Neuronal stem cell (in vitro differentiated cells): Measurements from ENCODE around the gene AGAP1.

Source experiments
- DNase-seq: peaks from one replicate; pipeline ENCODE4 v3.0.0-alpha.2; 2013; ENCODE audit warnings: low spot score
- H2AFZ ChIP-seq: one replicate; pipeline ENCODE4 v1.6.1; 2013; ENCODE audit warnings: mild to moderate bottlenecking, low read length, inconsistent platforms
- H2AK5ac ChIP-seq: 2 replicates; pipeline ENCODE4 v1.6.1; 2013; ENCODE audit warnings: low read depth, mild to moderate bottlenecking, inconsistent platforms, low read length, moderate library complexity, mixed read lengths
- H2BK120ac ChIP-seq: 2 replicates; pipeline ENCODE4 v1.6.1; 2013; ENCODE audit warnings: low read depth, mild to moderate bottlenecking, inconsistent platforms, low read length, moderate library complexity, mixed read lengths
- H2BK12ac ChIP-seq: one replicate; pipeline ENCODE4 v1.6.1; 2013; ENCODE audit warnings: low read length, inconsistent platforms
- H2BK15ac ChIP-seq: 2 replicates; pipeline ENCODE4 v1.6.1; 2013; ENCODE audit warnings: mild to moderate bottlenecking, low read length, inconsistent platforms, mixed read lengths
- H2BK5ac ChIP-seq: one replicate; pipeline ENCODE4 v1.6.1; 2013; ENCODE audit warnings: inconsistent platforms, mild to moderate bottlenecking, low read length, moderate library complexity
- H3K14ac ChIP-seq: one replicate; pipeline ENCODE4 v1.6.1; 2013; ENCODE audit warnings: low read length, inconsistent platforms
- H3K18ac ChIP-seq: 2 replicates; pipeline ENCODE4 v1.6.1; 2013; ENCODE audit warnings: low read length, inconsistent platforms
- H3K23ac ChIP-seq: 2 replicates; pipeline ENCODE4 v1.6.1; 2013; ENCODE audit warnings: low read depth, mild to moderate bottlenecking, mixed read lengths, low read length, inconsistent platforms; ENCODE audit not compliant: poor library complexity
- H3K27ac ChIP-seq: replicated peaks from 3 replicates; pipeline ENCODE4 v1.5.1; 2013; ENCODE audit warnings: low read length, inconsistent platforms
- H3K27me3 ChIP-seq, 3 experiments: 2 replicates each; pipeline ENCODE4 v1.6.1; 2013; ENCODE audit warnings: low read length in 3 of 3, mild to moderate bottlenecking in 2 of 3, inconsistent platforms in 1 of 3, low read depth in 1 of 3, mixed read lengths in 1 of 3, moderate library complexity in 1 of 3; ENCODE audit not compliant: control insufficient read depth in 3 of 3, insufficient read depth in 3 of 3
- H3K36me3 ChIP-seq, 2 donors: replicated peaks in 1 of 2; 2 replicates each; pipeline ENCODE4 v1.6.1; 2013; ENCODE audit warnings: low read length in 2 of 2; ENCODE audit not compliant: control insufficient read depth in 2 of 2, insufficient read depth in 2 of 2
- H3K4ac ChIP-seq: 2 replicates; pipeline ENCODE4 v1.6.1; 2013; ENCODE audit warnings: inconsistent platforms, mild to moderate bottlenecking, low read length, moderate library complexity
- H3K4me1 ChIP-seq, 2 donors: 1 replicate in 1 of 2; 2 replicates in 1 of 2; pipeline ENCODE4 v1.6.1; 2013; ENCODE audit warnings: low read length in 2 of 2, low read depth in 1 of 2; ENCODE audit not compliant: control insufficient read depth in 2 of 2, insufficient read depth in 1 of 2
- H3K4me2 ChIP-seq: one replicate; pipeline ENCODE4 v1.6.1; 2013; ENCODE audit warnings: mild to moderate bottlenecking, low read length, inconsistent platforms; ENCODE audit not compliant: insufficient read depth, poor library complexity, severe bottlenecking
- H3K4me3 ChIP-seq, 2 donors: 2 replicates each; pipeline ENCODE4 v1.5.1; 2013; ENCODE audit warnings: low read length in 2 of 2, mild to moderate bottlenecking in 2 of 2, inconsistent platforms in 1 of 2, moderate library complexity in 1 of 2
- H3K79me1 ChIP-seq: one replicate; pipeline ENCODE4 v1.6.1; 2013; ENCODE audit warnings: low read depth, mild to moderate bottlenecking, inconsistent platforms, low read length, moderate library complexity
- H3K9ac ChIP-seq: one replicate; pipeline ENCODE4 v1.6.1; 2013; ENCODE audit warnings: mild to moderate bottlenecking, low read depth, low read length, inconsistent platforms; ENCODE audit not compliant: poor library complexity
- H3K9me3 ChIP-seq, 2 donors: replicated peaks in 1 of 2; 2 replicates each; pipeline versions ENCODE3 to v1.6.1; 2013; ENCODE audit warnings: low read length in 2 of 2, mild to moderate bottlenecking in 2 of 2, inconsistent platforms in 1 of 2, low read depth in 1 of 2, mixed read lengths in 1 of 2, moderate library complexity in 1 of 2; ENCODE audit not compliant: control insufficient read depth in 2 of 2, insufficient read depth in 1 of 2
- H4K8ac ChIP-seq: one replicate; pipeline ENCODE4 v1.6.1; 2013; ENCODE audit warnings: low read depth, mild to moderate bottlenecking, inconsistent platforms, low read length, moderate library complexity
- H4K91ac ChIP-seq: one replicate; pipeline ENCODE4 v1.6.1; 2013; ENCODE audit warnings: low read length, low read depth, mild to moderate bottlenecking, inconsistent platforms; ENCODE audit not compliant: poor library complexity
- WGBS, 2 donors: extraction: QIAGEN DNeasy Blood & Tissue Kit; methylation state at CpG; one replicate each; pipeline ENCODE4 v1.1.7; 2013; ENCODE audit warnings: missing lambda C conversion rate in 2 of 2, mixed read lengths in 1 of 2; ENCODE audit not compliant: insufficient read length in 2 of 2, insufficient replicate concordance in 1 of 2; ENCODE audit errors: extremely low coverage in 2 of 2; 5-methylcytosine and 5-hydroxymethylcytosine counted together

AGAP1 gene

GRCh38 chr2:235553291-235553690 lies 59.4 kb downstream of the AGAP1 start:
- Histone ChIP-seq H2AK5ac (no peak overlapping the region), H3K9ac (no peak overlapping the region), H3K9me3 (peaks cover 1 to 2% of the 10 kb centered on the region in 2 donors), H3K4ac (no peak overlapping the region), H2BK15ac (no peak overlapping the region), H3K27ac (no peak overlapping the region), H3K27me3 (no peaks in the 10 kb centered on the region), H4K91ac (no peak overlapping the region), H3K79me1 (peaks cover 11% of the 10 kb centered on the region), H2AFZ (no peak overlapping the region), H3K4me3 (no peak overlapping the region), H3K14ac (no peak overlapping the region), H2BK120ac (no peak overlapping the region), H3K4me2 (no peak overlapping the region), H3K4me1 (peaks cover 3 to 15% of the 10 kb centered on the region in 2 donors), H2BK5ac (no peak overlapping the region), H3K36me3 (no peaks in the 10 kb centered on the region), H2BK12ac (no peak overlapping the region), H3K18ac (peak overlapping the region; percentile 38), H3K23ac (peak overlapping the region; percentile 19), H4K8ac (no peak overlapping the region)
- WGBS, 2 donors = no CpG with 5 or more reads among the region's 6 CpGs
- DNase-seq = no peak

- Histone ChIP-seq H3K14ac (no peak overlapping the region), H4K91ac (no peak overlapping the region), H2BK120ac (no peak overlapping the region), H2BK5ac (no peak overlapping the region), H3K9ac (no peak overlapping the region), H3K23ac (peak overlapping the region; percentile 19), H3K4me1 (peaks cover 6 to 15% of the 10 kb centered on the region in 2 donors), H2BK15ac (no peak overlapping the region), H3K4ac (no peak overlapping the region), H3K79me1 (peaks cover 11% of the 10 kb centered on the region), H2AK5ac (no peak overlapping the region), H3K27ac (no peak overlapping the region), H3K27me3 (no peaks in the 10 kb centered on the region), H4K8ac (no peak overlapping the region), H2BK12ac (no peak overlapping the region), H2AFZ (no peak overlapping the region), H3K18ac (peak overlapping the region; percentile 38), H3K9me3 (peaks cover 1 to 2% of the 10 kb centered on the region in 2 donors), H3K36me3 (no peaks in the 10 kb centered on the region), H3K4me3 (no peak overlapping the region), H3K4me2 (no peak overlapping the region)
- no peak for DNase-seq
- no CpG with 5 or more reads among the region's 13 CpGs for WGBS, 2 donors
Measured at GRCh38 chr2:235553696-235554100, 59.9 kb downstream of the AGAP1 start.

- Histone ChIP-seq H3K14ac (no peak overlapping the region), H3K27me3 (no peaks in the 10 kb centered on the region), H2AFZ (no peak overlapping the region), H4K8ac (no peak overlapping the region), H3K4ac (no peak overlapping the region), H3K9me3 (peaks cover 1 to 2% of the 10 kb centered on the region in 2 donors), H3K4me3 (no peak overlapping the region), H3K79me1 (peaks cover 11% of the 10 kb centered on the region), H4K91ac (no peak overlapping the region), H2BK5ac (no peak overlapping the region), H3K18ac (no peak overlapping the region), H3K4me2 (no peak overlapping the region), H3K4me1 (peaks cover 6 to 15% of the 10 kb centered on the region in 2 donors), H2BK12ac (no peak overlapping the region), H3K23ac (no peak overlapping the region), H3K36me3 (no peaks in the 10 kb centered on the region), H2BK120ac (no peak overlapping the region), H2BK15ac (no peak overlapping the region), H2AK5ac (no peak overlapping the region), H3K9ac (no peak overlapping the region), H3K27ac (no peak overlapping the region)
- DNase-seq = no peak
- WGBS, 2 donors = no CpG with 5 or more reads among the region's 6 CpGs
Measured at GRCh38 chr2:235554385-235554784, 60.5 kb downstream of the AGAP1 start.

GRCh38 chr2:235554936-235555335 lies 61.1 kb downstream of the AGAP1 start:
- H2AK5ac ChIP-seq = no peak overlapping the region
- DNase-seq = no peak
- no peak overlapping the region for H3K14ac ChIP-seq
- no peaks in the 10 kb centered on the region for H3K27me3 ChIP-seq
- no peak overlapping the region for H3K4me3 ChIP-seq
- no peak overlapping the region for H2AFZ ChIP-seq
- no peak overlapping the region for H4K8ac ChIP-seq
- H3K36me3 ChIP-seq = no peaks in the 10 kb centered on the region
- WGBS, 2 donors = no CpG with 5 or more reads among the region's 9 CpGs
- H2BK120ac ChIP-seq = no peak overlapping the region
- H3K9me3 ChIP-seq = peaks cover 1 to 2% of the 10 kb centered on the region in 2 donors
- no peak overlapping the region for H3K23ac ChIP-seq
- H3K9ac ChIP-seq = no peak overlapping the region
- H3K79me1 ChIP-seq = peaks cover 10% of the 10 kb centered on the region
- H2BK5ac ChIP-seq = no peak overlapping the region
- H3K4me2 ChIP-seq = no peak overlapping the region
- H4K91ac ChIP-seq = no peak overlapping the region
- H3K4ac ChIP-seq = no peak overlapping the region
- H2BK12ac ChIP-seq = no peak overlapping the region
- peak overlapping the region; percentile 37 for H3K18ac ChIP-seq
- H2BK15ac ChIP-seq = no peak overlapping the region
- H3K27ac ChIP-seq = no peak overlapping the region
- peaks cover 6 to 15% of the 10 kb centered on the region in 2 donors for H3K4me1 ChIP-seq
